Colon (tissue), 2 donors: ENCODE results near the gene TENT4A.

Source experiments
- FAIRE-seq: peaks from 2 replicates; lab custom pipeline; 2012; peaks lifted over from hg19 to GRCh38; lab: Jason Lieb, UNC
- donor health status: control.
- donor health status: control.

The TENT4A gene

GRCh38 chr5:6718161-6718681 lies 5.0 kb downstream of the TENT4A start:
- FAIRE-seq = no peak

GRCh38 chr5:6718718-6719117 lies 5.5 kb downstream of the TENT4A start:
- no peak for FAIRE-seq

GRCh38 chr5:6719417-6719816 lies 6.2 kb downstream of the TENT4A start:
- FAIRE-seq = no peak

- FAIRE-seq = no peak
Observed at GRCh38 chr5:6719896-6720560, 6.8 kb downstream of the TENT4A start.

GRCh38 chr5:6720561-6720921 lies 7.3 kb downstream of the TENT4A start:
- FAIRE-seq = no peak

- no peak for FAIRE-seq
Observed at GRCh38 chr5:6721442-6721841, 8.2 kb downstream of the TENT4A start.

- FAIRE-seq = no peak
Observed at GRCh38 chr5:6722015-6722414, 8.8 kb downstream of the TENT4A start.

GRCh38 chr5:6723122-6723815 lies 10.0 kb downstream of the TENT4A start:
- no peak for FAIRE-seq

- FAIRE-seq = no peak
Observed at GRCh38 chr5:6723816-6724300, 10.6 kb downstream of the TENT4A start.

GRCh38 chr5:6724321-6724929 lies 11.2 kb downstream of the TENT4A start:
- FAIRE-seq = no peak

GRCh38 chr5:6725421-6725820 lies 12.2 kb downstream of the TENT4A start:
- no peak for FAIRE-seq

- no peak for FAIRE-seq
Observed at GRCh38 chr5:6726006-6726405, 12.8 kb downstream of the TENT4A start.

GRCh38 chr5:6727231-6727630 lies 14.0 kb downstream of the TENT4A start:
- no peak for FAIRE-seq

GRCh38 chr5:6728011-6728794 lies 15.0 kb downstream of the TENT4A start:
- FAIRE-seq = no peak

GRCh38 chr5:6728795-6729183 lies 15.6 kb downstream of the TENT4A start:
- FAIRE-seq = no peak

GRCh38 chr5:6729386-6730310 lies 16.4 kb downstream of the TENT4A start:
- no peak for FAIRE-seq

- no peak for FAIRE-seq
Observed at GRCh38 chr5:6730407-6730806, 17.2 kb downstream of the TENT4A start.

- FAIRE-seq = no peak
Observed at GRCh38 chr5:6730807-6731206, 17.6 kb downstream of the TENT4A start.

- no peak for FAIRE-seq
Observed at GRCh38 chr5:6731465-6732237, 18.4 kb downstream of the TENT4A start.

- FAIRE-seq = no peak
Observed at GRCh38 chr5:6732634-6733410, 19.6 kb downstream of the TENT4A start.
